COLO829 (cell line): ENCODE results near the gene GID4.

ENCODE experiments used
- DNase-seq: peaks from one replicate; pipeline ENCODE4 v3.0.0; 2012; ENCODE audit warnings: low spot score

The GID4 gene

GRCh38 chr17:18102640-18103039 is 63.4 kb downstream of the GID4 start:
- no peak for DNase-seq

- DNase-seq = no peak
Measured at GRCh38 chr17:18105027-18105426, 65.8 kb downstream of the GID4 start.

- DNase-seq = no peak
Measured at GRCh38 chr17:18105595-18105994, 66.4 kb downstream of the GID4 start.

GRCh38 chr17:18106211-18106610 is 67.0 kb downstream of the GID4 start:
- no peak for DNase-seq

GRCh38 chr17:18107061-18107790 is 68.0 kb downstream of the GID4 start:
- DNase-seq = no peak

- DNase-seq = no peak
Measured at GRCh38 chr17:18107971-18108370, 68.8 kb downstream of the GID4 start.

GRCh38 chr17:18108401-18109312 is 69.4 kb downstream of the GID4 start, which contains the start of gene MYO15A:
MYO15A (plus strand) TSS chr17:18108756; CDS start chr17:18118801, 10,045 bp downstream.
- no peak for DNase-seq

- DNase-seq = no peak
Measured at GRCh38 chr17:18109935-18110485, 70.8 kb downstream of the GID4 start.

GRCh38 chr17:18110636-18111145 is 71.5 kb downstream of the GID4 start:
- no peak for DNase-seq

- DNase-seq = no peak
Measured at GRCh38 chr17:18111330-18111971, 72.2 kb downstream of the GID4 start.

GRCh38 chr17:18115517-18115916 is 76.3 kb downstream of the GID4 start:
- no peak for DNase-seq

- DNase-seq = no peak
Measured at GRCh38 chr17:18116078-18116477, 76.9 kb downstream of the GID4 start.

- DNase-seq = no peak
Measured at GRCh38 chr17:18117533-18117932, 78.3 kb downstream of the GID4 start.
